Neuronal stem cell (in vitro differentiated cells): Measurements from ENCODE around the gene TGFBRAP1.

Source experiments
- DNase-seq: peaks from one replicate; pipeline ENCODE4 v3.0.0-alpha.2; 2013; ENCODE audit warnings: low spot score
- H2AFZ ChIP-seq: one replicate; pipeline ENCODE4 v1.6.1; 2013; ENCODE audit warnings: mild to moderate bottlenecking, low read length, inconsistent platforms
- H2AK5ac ChIP-seq: 2 replicates; pipeline ENCODE4 v1.6.1; 2013; ENCODE audit warnings: low read depth, mild to moderate bottlenecking, inconsistent platforms, low read length, moderate library complexity, mixed read lengths
- H2BK120ac ChIP-seq: 2 replicates; pipeline ENCODE4 v1.6.1; 2013; ENCODE audit warnings: low read depth, mild to moderate bottlenecking, inconsistent platforms, low read length, moderate library complexity, mixed read lengths
- H2BK12ac ChIP-seq: one replicate; pipeline ENCODE4 v1.6.1; 2013; ENCODE audit warnings: low read length, inconsistent platforms
- H2BK15ac ChIP-seq: 2 replicates; pipeline ENCODE4 v1.6.1; 2013; ENCODE audit warnings: mild to moderate bottlenecking, low read length, inconsistent platforms, mixed read lengths
- H2BK5ac ChIP-seq: one replicate; pipeline ENCODE4 v1.6.1; 2013; ENCODE audit warnings: inconsistent platforms, mild to moderate bottlenecking, low read length, moderate library complexity
- H3K14ac ChIP-seq: one replicate; pipeline ENCODE4 v1.6.1; 2013; ENCODE audit warnings: low read length, inconsistent platforms
- H3K18ac ChIP-seq: 2 replicates; pipeline ENCODE4 v1.6.1; 2013; ENCODE audit warnings: low read length, inconsistent platforms
- H3K23ac ChIP-seq: 2 replicates; pipeline ENCODE4 v1.6.1; 2013; ENCODE audit warnings: low read depth, mild to moderate bottlenecking, mixed read lengths, low read length, inconsistent platforms; ENCODE audit not compliant: poor library complexity
- H3K27ac ChIP-seq: replicated peaks from 3 replicates; pipeline ENCODE4 v1.5.1; 2013; ENCODE audit warnings: low read length, inconsistent platforms
- H3K27me3 ChIP-seq, 3 experiments: 2 replicates each; pipeline ENCODE4 v1.6.1; 2013; ENCODE audit warnings: low read length in 3 of 3, mild to moderate bottlenecking in 2 of 3, inconsistent platforms in 1 of 3, low read depth in 1 of 3, mixed read lengths in 1 of 3, moderate library complexity in 1 of 3; ENCODE audit not compliant: control insufficient read depth in 3 of 3, insufficient read depth in 3 of 3
- H3K36me3 ChIP-seq, 2 donors: replicated peaks in 1 of 2; 2 replicates each; pipeline ENCODE4 v1.6.1; 2013; ENCODE audit warnings: low read length in 2 of 2; ENCODE audit not compliant: control insufficient read depth in 2 of 2, insufficient read depth in 2 of 2
- H3K4ac ChIP-seq: 2 replicates; pipeline ENCODE4 v1.6.1; 2013; ENCODE audit warnings: inconsistent platforms, mild to moderate bottlenecking, low read length, moderate library complexity
- H3K4me1 ChIP-seq, 2 donors: 1 replicate in 1 of 2; 2 replicates in 1 of 2; pipeline ENCODE4 v1.6.1; 2013; ENCODE audit warnings: low read length in 2 of 2, low read depth in 1 of 2; ENCODE audit not compliant: control insufficient read depth in 2 of 2, insufficient read depth in 1 of 2
- H3K4me2 ChIP-seq: one replicate; pipeline ENCODE4 v1.6.1; 2013; ENCODE audit warnings: mild to moderate bottlenecking, low read length, inconsistent platforms; ENCODE audit not compliant: insufficient read depth, poor library complexity, severe bottlenecking
- H3K4me3 ChIP-seq, 2 donors: 2 replicates each; pipeline ENCODE4 v1.5.1; 2013; ENCODE audit warnings: low read length in 2 of 2, mild to moderate bottlenecking in 2 of 2, inconsistent platforms in 1 of 2, moderate library complexity in 1 of 2
- H3K79me1 ChIP-seq: one replicate; pipeline ENCODE4 v1.6.1; 2013; ENCODE audit warnings: low read depth, mild to moderate bottlenecking, inconsistent platforms, low read length, moderate library complexity
- H3K9ac ChIP-seq: one replicate; pipeline ENCODE4 v1.6.1; 2013; ENCODE audit warnings: mild to moderate bottlenecking, low read depth, low read length, inconsistent platforms; ENCODE audit not compliant: poor library complexity
- H3K9me3 ChIP-seq, 2 donors: replicated peaks in 1 of 2; 2 replicates each; pipeline versions ENCODE3 to v1.6.1; 2013; ENCODE audit warnings: low read length in 2 of 2, mild to moderate bottlenecking in 2 of 2, inconsistent platforms in 1 of 2, low read depth in 1 of 2, mixed read lengths in 1 of 2, moderate library complexity in 1 of 2; ENCODE audit not compliant: control insufficient read depth in 2 of 2, insufficient read depth in 1 of 2
- H4K8ac ChIP-seq: one replicate; pipeline ENCODE4 v1.6.1; 2013; ENCODE audit warnings: low read depth, mild to moderate bottlenecking, inconsistent platforms, low read length, moderate library complexity
- H4K91ac ChIP-seq: one replicate; pipeline ENCODE4 v1.6.1; 2013; ENCODE audit warnings: low read length, low read depth, mild to moderate bottlenecking, inconsistent platforms; ENCODE audit not compliant: poor library complexity
- WGBS, 2 donors: extraction: QIAGEN DNeasy Blood & Tissue Kit; methylation state at CpG; one replicate each; pipeline ENCODE4 v1.1.7; 2013; ENCODE audit warnings: missing lambda C conversion rate in 2 of 2, mixed read lengths in 1 of 2; ENCODE audit not compliant: insufficient read length in 2 of 2, insufficient replicate concordance in 1 of 2; ENCODE audit errors: extremely low coverage in 2 of 2; 5-methylcytosine and 5-hydroxymethylcytosine counted together

The TGFBRAP1 gene

GRCh38 chr2:105215586-105216192, 113.8 kb downstream of the TGFBRAP1 start:
- H3K9me3 ChIP-seq, result no peaks in the 10 kb centered on the region
- H3K18ac ChIP-seq, result no peak overlapping the region
- WGBS, 2 donors, result no CpG with 5 or more reads among the region's 5 CpGs
- H3K4me2 ChIP-seq, result no peak overlapping the region
- H4K91ac ChIP-seq, result no peak overlapping the region
- H3K79me1 ChIP-seq, result no peaks in the 10 kb centered on the region
- no peak overlapping the region for H2AFZ ChIP-seq
- no peak overlapping the region for H2BK120ac ChIP-seq
- no peak overlapping the region for H2BK12ac ChIP-seq
- H3K36me3 ChIP-seq, result no peaks in the 10 kb centered on the region
- no peak overlapping the region for H3K4ac ChIP-seq
- no peak overlapping the region for H2BK15ac ChIP-seq
- H3K23ac ChIP-seq, result no peak overlapping the region
- DNase-seq, result no peak
- H3K4me1 ChIP-seq, result no peaks in the 10 kb centered on the region
- no peak overlapping the region for H3K14ac ChIP-seq
- H3K4me3 ChIP-seq, result no peak overlapping the region
- no peak overlapping the region for H2AK5ac ChIP-seq
- no peak overlapping the region for H2BK5ac ChIP-seq
- H3K27me3 ChIP-seq, result peaks cover 0 to 14% (median 0%) of the 10 kb centered on the region in 3 experiments
- no peak overlapping the region for H3K9ac ChIP-seq
- no peak overlapping the region for H3K27ac ChIP-seq
- no peak overlapping the region for H4K8ac ChIP-seq
